GM18870 (cell line): ENCODE results near the gene IL3.

Source experiments
- ATAC-seq: cut with Tn5 transposase; IDR thresholded peaks from one replicate; pipeline ENCODE4 v1.9.1; 2021; ENCODE audit warnings: moderate library complexity; ENCODE audit not compliant: unreplicated experiment

Gene IL3

GRCh38 chr5:132060501-132061161, at the start of gene IL3:
IL3 (plus strand) TSS chr5:132060655; CDS start chr5:132060707, 52 bp downstream.
- no peak for ATAC-seq

- ATAC-seq, result no peak
Observed at GRCh38 chr5:132010989-132011621, 49.4 kb upstream of the IL3 start.

GRCh38 chr5:132011622-132012343, 48.7 kb upstream of the IL3 start, which contains the start of gene ACSL6:
ACSL6 (minus strand) TSS chr5:132011658; CDS start chr5:132011553, 105 bp downstream.
- no peak for ATAC-seq

GRCh38 chr5:132012371-132013005, 48.0 kb upstream of the IL3 start:
- ATAC-seq, result no peak

GRCh38 chr5:132013006-132013689, 47.3 kb upstream of the IL3 start:
- ATAC-seq, result no peak

GRCh38 chr5:132013711-132014110, 46.7 kb upstream of the IL3 start:
- no peak for ATAC-seq

- no peak for ATAC-seq
Observed at GRCh38 chr5:132016721-132017250, 43.7 kb upstream of the IL3 start.

GRCh38 chr5:132017316-132017715, 43.1 kb upstream of the IL3 start:
- no peak for ATAC-seq

- ATAC-seq, result no peak
Observed at GRCh38 chr5:132017738-132018625, 42.5 kb upstream of the IL3 start.

- no peak for ATAC-seq
Observed at GRCh38 chr5:132019337-132019736, 41.1 kb upstream of the IL3 start.

GRCh38 chr5:132019857-132020555, 40.4 kb upstream of the IL3 start:
- peak; percentile 97 for ATAC-seq

GRCh38 chr5:132020568-132021339, 39.7 kb upstream of the IL3 start:
- peak; percentile 7 for ATAC-seq

- no peak for ATAC-seq
Observed at GRCh38 chr5:132021654-132022053, 38.8 kb upstream of the IL3 start.

- no peak for ATAC-seq
Observed at GRCh38 chr5:132022737-132023136, 37.7 kb upstream of the IL3 start.

- ATAC-seq, result no peak
Observed at GRCh38 chr5:132023258-132024116, 37.0 kb upstream of the IL3 start.

GRCh38 chr5:132024117-132024435, 36.4 kb upstream of the IL3 start:
- ATAC-seq, result no peak

- no peak for ATAC-seq
Observed at GRCh38 chr5:132024789-132025402, 35.6 kb upstream of the IL3 start.
